NCI-H1092 (cell line): ENCODE results near the gene SNED1.
A peak's percentile ranks its signal among the peaks of the same experiment; 100 is the strongest.
"Not testable (repeated sequence)": the region's sequence is repeated elsewhere in the genome, so short reads cannot be mapped to it uniquely, and the experiment has no call there.

Source experiments
- DNase-seq: peaks from one replicate; lab custom pipeline; 2025; lab: John Stamatoyannopoulos, UW

The SNED1 gene

DNA sequence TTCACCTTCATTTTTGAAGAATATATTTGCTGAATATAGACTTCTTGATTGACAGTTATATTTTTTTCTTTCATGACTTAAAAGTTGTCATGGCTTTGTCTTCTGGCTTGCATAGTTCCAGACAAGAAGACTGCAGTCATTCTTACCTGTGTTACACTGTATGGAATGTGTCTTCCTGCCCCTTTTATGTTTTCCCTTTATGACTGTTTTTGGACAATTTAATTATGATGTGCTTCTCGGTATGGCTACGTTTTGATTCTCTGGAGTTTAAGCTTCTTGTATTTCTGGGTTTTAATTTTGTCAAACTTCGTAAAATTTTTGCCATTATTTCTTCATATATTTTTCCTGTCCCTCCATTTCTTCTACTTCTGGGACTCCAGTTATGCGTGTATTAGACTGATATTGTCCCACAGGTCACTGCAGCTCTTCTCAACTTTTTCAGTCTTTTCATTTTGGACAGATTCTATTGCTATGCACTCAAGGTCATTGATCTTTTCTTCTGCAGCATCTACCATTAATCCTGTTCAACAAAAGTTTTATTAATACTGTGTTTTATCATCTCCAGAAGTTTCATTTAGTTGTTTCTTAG is 86.5 kb downstream of the SNED1 start:
- DNase-seq: no peak

DNA sequence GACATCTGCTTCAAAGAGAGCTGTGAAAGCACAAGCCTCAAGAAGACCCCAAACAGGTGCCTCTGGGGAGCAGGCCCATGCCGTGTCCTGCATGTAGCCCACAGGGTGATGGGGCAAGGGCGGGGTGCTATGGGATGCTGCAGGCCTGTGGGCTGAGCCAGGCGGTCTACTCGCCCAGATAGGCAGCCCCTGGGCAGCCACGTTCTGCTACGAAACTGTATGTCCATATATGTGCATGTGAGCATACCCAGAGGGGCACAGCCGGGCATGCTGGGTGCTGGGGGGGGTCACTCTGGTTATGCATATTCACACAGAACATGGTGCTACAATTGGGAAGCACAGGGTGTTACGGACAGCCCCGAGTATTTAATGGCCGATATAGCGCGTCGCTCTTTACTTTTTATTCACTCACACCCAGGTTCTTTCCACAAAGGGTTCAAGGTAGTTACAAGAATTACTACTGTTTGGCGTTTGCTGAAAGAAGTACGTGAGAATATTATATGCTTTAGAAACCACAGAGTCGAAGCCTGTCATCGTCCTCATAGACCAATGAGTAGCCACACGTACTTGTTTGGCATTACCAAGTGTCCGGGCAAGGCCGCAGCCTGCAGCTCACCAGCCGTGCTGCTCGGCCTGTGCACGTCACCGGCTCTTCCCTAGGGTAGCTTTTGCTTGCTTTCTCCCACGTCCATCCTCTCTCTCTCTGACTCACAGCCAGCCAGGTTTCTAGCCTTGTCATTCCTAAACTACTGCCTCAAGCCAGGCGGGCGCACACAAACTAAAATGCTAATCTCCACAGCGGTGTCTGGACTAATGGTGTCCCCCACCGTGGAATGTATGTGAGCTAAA is 89.2 kb downstream of the SNED1 start:
- DNase-seq: no peak

DNA sequence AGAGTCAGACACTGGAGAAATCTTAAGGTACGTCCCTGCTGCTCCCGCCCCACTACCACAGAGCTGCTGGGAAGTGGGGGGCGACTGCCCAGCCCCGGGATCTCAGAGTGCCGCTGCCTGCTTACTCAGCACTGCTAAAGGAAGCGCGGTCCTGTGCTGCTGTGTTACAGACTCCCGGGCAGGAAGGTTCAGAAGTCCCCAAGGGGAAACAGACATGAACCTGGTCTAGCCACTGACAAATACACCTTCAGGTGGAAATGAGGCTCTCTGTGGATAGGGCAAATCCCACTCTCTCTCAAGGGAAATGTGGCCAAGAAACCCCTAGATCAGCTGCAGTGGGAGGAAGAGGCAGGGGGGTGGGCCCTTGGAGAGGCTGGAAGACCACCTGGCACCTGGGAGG is 90.0 kb downstream of the SNED1 start:
- no peak for DNase-seq

DNA sequence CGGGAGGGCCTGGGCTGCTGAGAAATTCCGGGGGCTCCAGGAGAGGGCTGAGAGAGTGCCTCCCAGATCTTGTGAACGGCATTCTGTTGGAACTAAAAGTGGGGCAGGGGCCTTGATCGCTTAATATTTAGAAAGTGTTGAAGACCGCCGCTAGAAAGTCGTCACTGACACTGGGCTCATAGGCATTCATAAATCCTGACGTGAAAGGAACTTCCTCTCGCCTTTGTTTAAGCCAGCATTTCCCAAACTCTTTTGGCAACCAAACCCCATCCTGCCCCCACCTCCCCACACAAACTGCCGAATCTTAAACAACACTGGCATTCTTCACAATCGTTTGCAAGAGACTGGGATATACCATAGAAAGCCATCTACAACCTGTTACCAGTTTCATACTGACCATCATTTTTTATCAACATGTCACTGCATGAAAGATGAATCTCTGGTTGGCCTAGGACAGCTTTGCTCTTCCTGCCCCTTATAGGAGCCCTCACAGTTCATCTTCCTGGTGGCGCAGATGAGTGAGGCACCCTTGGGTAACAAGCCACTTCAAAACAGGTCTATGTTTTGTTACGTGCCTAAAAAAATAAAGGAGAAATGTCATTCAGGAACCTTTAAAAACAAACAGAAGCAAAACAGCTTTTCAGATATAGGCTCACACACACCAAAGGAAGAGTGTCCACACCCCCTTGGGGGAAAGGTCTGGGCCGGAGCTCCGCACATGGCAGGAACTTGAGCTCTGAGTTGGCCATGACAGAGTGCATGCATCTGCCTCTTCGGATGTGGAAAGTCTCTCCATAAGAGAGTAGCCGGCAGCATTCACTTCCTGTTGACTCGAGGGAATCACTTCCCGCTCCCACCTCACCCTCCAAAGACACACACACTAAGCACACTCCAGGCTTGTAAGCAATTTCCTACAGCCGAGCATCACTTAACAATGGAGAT is 90.6 kb downstream of the SNED1 start:
- DNase-seq: no peak

DNA sequence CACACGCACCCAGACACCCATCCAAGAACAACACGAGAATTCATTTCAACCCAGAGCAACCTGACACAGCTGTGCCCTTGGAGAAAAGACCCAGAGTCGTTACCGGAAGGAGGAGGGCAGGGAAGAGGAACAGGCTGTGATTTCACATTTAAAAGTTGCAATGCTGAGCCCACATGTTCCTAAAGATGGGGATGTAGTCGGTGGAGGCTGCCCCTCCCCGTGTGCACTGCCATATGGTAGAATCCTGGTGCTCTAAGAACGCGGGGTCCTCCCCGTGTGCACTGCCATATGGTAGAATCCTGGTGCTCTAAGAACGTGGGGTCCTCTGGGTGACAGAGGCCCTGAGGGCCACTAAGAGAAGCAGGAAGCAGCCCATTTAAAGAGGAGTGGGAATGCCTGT is 92.8 kb downstream of the SNED1 start:
- no peak for DNase-seq

DNA sequence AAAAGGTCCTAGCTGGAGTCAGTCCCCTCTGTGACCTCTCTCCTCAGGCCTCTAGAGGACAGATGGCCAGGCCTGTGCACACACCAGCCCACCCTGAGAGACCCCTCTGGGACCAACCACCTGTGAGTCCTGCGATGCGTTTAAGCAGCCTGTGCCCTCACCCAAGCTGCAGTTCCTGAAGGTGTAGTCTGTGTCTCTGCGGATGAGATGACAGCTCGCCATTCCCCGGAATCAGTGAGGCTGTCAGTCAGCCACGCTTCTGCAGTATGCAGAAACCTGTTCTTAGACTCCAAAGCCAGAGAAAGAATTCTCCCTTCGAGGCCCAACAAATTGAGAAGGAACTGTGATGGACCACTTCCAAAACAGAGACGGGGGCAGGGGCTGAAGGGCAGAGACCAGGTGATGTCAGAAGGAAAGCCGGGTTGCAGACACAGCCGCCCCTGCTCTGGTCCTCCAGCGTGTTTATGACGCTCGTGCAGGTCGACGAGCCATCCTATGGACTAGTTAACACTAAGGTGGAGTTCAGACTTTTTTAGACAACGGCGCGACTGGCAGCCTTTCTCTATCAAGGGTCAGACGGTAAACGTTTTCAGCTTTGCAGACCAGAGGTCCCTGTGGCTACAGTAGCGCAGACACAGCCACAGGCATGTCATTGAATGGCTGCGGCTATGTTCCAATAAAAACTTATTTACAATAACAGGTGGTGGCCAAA is 93.5 kb downstream of the SNED1 start:
- DNase-seq: no peak

DNA sequence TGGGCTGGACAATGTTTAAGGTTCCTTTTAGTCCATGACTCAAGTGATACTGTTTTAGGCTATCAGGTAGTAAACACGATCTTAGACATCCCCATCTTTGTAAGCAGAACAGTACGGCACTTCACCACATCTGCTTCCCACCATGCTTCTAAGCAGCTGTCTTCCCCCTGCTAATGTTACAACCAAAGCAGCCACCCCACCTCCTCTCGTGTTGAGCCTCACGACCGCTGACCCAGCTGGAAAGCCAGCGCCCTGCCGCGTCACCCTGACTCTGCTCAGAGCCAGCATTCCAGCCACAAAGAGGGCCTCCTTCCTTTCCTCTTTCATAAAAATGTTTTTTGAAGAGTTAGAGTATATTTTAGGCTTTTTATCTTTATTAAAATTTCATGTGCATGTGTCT is 94.3 kb downstream of the SNED1 start:
- DNase-seq: no peak

DNA sequence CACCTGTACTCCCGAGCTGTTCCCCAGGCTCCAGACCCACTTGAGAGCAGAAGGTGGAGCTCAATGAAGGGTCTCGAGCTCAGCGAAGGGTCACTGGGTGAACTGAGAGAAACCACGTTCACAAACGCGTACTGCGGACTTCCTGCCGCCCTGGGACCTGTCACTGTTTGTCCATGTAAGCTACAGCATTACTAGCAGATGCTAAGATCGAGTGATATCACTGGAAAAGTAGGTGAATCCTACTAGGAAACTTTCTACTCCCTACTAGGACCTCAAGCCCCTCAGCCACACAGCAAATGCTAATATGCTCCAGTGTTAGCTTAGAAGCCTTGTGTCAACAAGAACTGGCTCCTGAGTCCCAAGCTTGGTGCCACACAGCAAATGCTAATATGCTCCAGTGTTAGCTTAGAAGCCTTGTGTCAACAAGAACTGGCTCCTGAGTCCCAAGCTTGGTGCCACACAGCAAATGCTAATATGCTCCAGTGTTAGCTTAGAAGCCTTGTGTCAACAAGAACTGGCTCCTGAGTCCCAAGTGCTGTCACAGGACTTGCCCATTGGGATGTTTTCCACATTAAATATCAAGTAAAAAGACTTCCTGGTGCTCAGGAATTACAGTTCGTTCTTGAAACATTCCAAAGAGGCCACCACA is 94.8 kb downstream of the SNED1 start:
- DNase-seq: peak; percentile 21

DNA sequence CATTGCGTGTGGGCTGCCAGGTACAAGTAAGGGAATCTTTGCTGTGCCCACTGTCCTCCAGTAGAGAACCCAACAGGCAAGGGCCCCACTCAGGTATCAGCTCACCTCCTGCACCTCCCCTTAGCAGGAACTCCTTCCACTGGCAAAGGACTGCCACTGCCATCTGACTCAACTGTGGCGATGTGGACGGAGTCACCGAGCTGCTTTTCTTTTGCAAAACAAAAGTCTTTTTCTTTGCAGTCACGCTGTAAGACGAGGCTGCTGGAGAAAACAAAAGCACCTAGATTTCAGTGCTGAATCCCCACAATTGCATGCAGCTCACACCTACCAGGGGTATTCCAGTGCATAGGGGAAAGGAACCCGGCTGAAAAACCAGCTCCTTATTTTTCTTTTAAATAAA is 95.8 kb downstream of the SNED1 start:
- no peak for DNase-seq

DNA sequence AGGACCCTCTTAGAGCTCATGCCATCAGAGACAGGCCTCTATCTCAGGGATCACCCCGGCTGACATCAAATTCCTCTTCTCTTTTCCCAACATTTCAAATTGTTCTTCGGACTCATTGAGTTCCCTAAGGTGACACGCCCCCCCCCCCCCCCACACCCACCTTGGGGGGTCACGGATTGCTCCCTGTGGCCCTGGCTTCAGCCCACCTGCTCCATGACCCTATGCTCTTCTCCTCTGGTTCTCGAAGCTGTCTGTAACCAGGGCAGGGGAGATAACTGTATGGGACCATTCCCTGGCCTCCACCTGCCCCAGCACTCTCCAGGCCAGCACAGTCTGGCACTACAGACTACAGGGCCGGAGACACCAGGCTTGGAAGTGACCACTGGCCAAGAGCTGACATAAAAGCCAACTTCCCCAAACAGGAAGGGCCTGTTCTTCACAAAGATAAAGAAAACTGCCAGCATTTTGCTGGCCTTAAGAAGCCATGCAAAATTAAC is 96.6 kb downstream of the SNED1 start:
- DNase-seq: no peak

DNA sequence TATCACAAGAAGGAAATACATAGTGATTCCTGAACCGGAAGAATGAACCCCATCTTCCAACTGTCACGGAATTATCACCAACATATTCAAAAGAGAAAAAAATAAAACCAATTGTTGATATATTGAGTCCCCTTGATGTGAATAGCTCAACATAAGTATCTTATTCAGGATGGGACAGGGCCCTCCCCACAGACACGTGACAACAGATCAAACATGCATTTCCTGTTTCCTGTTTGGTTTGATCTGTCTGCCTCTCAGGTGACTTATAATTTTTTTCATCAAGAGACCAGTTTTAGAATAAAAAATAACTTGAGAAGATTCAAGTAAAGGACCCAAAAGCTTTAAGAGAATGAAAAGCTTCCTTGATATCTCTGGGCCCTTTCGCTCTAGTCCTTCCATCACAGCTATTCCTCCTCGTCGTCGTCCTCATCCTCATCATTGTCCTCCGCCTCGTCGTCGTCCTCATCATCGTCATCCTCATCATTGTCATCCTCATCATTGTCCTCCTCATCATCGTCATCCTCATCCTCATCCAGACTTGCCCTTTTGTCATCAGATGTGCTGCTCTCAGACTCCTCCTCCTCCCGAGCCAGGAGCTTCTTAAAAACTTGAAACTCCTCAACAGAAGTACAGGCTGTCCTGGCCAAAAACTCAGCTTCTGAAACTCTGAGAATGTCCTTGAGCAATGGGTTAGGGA is 97.3 kb downstream of the SNED1 start:
- DNase-seq: no peak

DNA sequence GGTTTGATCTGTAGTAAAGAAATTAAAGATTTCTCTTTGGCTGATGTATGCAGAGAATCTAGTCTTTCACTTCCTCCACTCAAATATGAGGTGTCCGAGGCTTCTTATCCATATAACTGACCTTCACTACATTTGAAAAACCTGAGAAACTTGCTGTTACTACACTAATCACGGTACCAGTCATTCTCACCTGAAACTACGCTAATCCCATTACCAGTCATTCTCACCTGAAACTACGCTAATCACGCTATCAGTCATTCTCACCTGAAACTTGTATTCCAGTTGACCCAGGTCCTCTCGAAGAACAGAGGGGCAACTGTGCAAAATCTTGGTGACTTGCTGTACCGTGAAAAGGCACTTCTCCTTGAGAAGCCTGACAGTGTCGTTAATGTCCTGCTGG is 98.6 kb downstream of the SNED1 start:
- no peak for DNase-seq

DNA sequence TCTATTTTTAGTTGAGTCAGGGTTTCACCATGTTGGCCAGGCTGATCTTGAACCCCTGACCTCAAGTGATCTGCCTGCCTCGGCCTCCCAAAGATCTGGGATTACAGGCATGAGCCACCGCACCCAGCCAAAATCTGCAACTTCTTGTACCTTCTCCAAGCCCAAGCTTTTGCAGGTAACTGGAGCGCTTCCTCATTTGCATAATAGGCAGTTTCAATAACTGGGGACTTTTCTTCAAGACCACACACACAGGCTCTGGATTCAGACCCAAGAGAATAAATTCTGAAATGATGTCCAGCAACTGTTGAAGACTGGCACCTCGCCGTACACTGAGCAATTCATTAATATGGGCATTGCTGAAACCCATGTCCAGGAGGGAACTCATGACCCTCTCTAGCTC is 100.8 kb downstream of the SNED1 start:
- no peak for DNase-seq

DNA sequence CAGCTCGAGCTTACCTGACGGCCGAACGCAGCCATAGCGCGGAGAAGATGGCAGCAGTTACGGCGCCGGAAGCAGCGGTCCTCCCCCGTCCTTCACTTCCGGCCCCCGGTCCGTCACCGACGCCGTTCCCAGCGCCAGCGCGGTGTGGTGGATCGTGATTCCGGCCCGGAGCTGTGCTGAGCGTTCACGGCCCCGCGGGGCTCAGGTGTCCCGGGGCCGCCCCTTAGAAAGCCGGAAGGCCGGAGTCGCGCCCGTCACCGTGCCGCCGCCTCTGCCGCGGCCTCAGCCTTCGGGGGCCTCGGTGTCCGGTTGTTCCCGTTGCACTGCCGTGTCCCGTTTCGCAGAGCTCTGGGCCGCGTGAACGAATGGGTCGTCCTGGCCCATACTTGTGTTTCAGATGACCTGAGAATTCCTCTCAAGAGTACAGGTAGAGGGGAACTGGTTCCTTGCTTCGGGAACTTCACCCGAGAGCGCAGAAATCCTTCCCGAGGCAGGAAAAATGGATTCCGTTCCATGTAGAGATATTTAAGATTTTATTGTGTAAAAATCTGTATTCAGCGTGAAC is 103.9 kb downstream of the SNED1 start, which contains the start of gene MTERF4:
Gene MTERF4 (minus strand): TSS at position 49 of the 565 bp plus-strand sequence. CDS start 14 bp downstream, at position 35.
- peak; percentile 69 for DNase-seq

DNA sequence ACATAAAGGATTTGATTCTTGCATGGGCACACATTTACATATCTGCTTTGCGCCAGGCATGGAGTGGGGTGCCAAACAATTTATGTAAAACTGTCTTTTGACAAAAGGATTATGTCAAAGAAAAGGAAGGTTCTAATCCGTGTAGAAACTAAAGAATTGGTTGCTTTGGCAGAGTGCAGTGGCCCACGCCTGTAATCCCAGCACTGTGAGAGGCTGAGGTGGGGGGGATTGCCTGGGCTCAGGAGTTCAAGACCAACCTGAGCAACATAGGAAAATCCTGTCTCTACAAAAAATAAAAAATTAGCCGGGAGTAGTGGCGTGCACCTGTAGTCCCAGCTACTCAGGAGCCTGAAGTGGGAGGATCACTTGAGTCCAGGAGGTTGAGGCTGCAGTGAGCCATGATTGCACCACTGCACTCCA is 104.8 kb downstream of the SNED1 start:
- DNase-seq: no peak

DNA sequence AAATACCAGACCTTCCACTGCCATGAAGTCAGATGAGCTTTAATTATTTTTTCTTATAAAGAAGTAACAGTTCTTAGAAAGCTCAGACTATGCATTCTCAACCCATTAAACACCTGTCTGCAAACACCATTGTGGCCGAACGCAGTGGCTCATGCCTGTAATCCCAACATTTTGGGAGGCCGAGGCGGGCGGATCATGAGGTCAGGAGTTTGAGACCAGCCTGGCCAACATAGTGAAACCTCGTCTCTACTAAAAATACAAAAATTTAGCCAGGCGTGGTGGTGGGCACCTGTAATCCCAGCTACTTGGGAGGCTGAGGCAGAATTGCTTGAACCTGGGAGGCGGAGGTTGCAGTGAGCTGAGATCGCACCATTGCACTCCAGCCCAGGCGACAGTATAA is 106.2 kb downstream of the SNED1 start:
- DNase-seq: not testable (repeated sequence)

DNA sequence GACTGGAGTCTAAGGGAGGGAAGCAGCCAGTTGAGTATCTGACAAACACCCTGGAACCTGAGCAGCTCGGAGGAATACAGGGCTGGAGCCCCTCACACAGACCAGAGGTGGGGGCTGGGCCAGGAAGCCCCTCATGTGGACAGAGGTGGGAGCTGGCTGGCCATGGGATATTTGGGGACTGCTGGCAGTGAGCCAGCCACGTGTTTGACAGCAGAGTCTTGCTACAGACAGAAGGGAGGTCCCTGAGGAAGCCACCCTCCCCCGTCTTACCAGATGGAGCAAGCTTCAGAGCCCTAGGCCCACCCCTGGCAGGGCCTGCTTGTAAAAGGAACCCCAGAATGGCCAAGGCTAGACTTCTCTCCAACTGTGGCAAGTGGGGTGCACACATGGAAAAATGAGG is 107.2 kb downstream of the SNED1 start:
- DNase-seq: no peak

DNA sequence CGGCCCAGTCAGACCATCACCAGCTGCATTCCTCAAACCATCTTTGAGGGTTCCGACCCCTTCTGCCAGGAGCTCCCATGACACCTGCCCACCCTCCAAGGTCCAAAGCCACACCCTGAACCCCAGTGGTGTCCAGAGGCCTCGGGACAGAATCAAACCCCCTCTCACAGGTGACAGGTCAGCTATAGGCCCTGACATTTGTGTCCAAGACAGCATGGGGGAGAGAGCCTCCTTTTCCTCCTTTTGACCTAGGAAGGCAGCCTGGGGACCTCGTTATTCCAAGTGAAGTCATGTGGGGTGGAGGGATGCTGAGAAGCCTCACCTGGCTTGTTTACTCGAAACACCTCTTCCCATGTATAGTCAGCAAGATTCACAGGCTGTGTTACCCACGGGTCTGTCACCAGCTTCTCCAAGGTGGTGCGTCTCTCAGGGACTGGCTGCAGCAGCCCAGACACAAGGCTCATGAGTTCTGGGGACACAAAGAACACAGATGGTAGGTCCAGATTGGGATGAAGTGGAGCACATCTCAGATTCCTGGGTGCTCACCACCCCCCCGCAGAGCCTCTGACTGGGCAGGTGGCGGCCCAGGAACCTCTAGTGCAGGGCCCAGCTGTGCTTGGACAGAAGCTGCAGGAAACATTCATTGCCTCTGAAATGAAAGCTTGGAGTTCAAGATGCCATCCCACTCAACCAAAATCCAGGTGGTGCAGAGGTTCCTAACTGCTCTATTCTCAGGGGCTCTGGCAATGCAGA is 108.8 kb downstream of the SNED1 start:
- no peak for DNase-seq
